Large intestine (tissue), 12 donors: Measurements from ENCODE around the gene HRH3. TPM values are rescaled to one million over a fixed set of nuclear protein-coding genes. Genes with fewer than 3 reads are reported as not detected.

Source experiments
- DNase-seq, 2 donors: peaks; one replicate each; pipeline versions ENCODE4 v3.0.0 to v3.0.0-alpha.2; 2013
- H3K27ac ChIP-seq: one replicate; pipeline ENCODE4 v1.5.1; 2013; ENCODE audit warnings: low read length
- H3K27me3 ChIP-seq: 2 replicates; pipeline ENCODE4 v1.6.1; 2013; ENCODE audit warnings: low read length; ENCODE audit not compliant: control insufficient read depth, insufficient read depth
- H3K36me3 ChIP-seq: 2 replicates; pipeline ENCODE4 v1.6.1; 2013; ENCODE audit warnings: low read length; ENCODE audit not compliant: control insufficient read depth, insufficient read depth
- H3K4me1 ChIP-seq: one replicate; pipeline ENCODE4 v1.6.1; 2013; ENCODE audit warnings: low read length; ENCODE audit not compliant: control insufficient read depth, insufficient read depth
- H3K4me3 ChIP-seq: one replicate; pipeline ENCODE4 v1.5.1; 2013; ENCODE audit warnings: low read length
- H3K9me3 ChIP-seq: one replicate; pipeline ENCODE4 v1.6.1; 2013; ENCODE audit warnings: mild to moderate bottlenecking, low read depth, low read length, moderate library complexity; ENCODE audit not compliant: control insufficient read depth
- WGBS: methylation state at CpG from one replicate; pipeline ENCODE4 v1.1.5; 2013; ENCODE audit warnings: low lambda C conversion rate; ENCODE audit not compliant: insufficient coverage; 5-methylcytosine and 5-hydroxymethylcytosine counted together
- long read RNA-seq, 11 donors: transcript quantifications; one replicate each; lab custom pipeline, GENCODE V29; 2026
- polyA plus RNA-seq: library from polyadenylated mRNA; unstranded; fragments of 120-200 nt; gene quantifications from one replicate; pipeline ENCODE4 v1.2.1, GENCODE V29; 2013

Gene HRH3
- polyA plus RNA-seq, result 0.33 TPM
- long read RNA-seq, donor 1, partial matches to known transcripts, result 0 of 1 reads
- long read RNA-seq, donor 1, other reads (novel, unspliced or antisense), result 0 of 1 reads
- long read RNA-seq, donor 2, result 0 reads
- long read RNA-seq, donor 3, result 0 reads
- long read RNA-seq, donor 4, result 0 reads
- long read RNA-seq, donor 5, result 0 reads
- long read RNA-seq, donor 6, result 0 reads
- long read RNA-seq, donor 7, partial matches to known transcripts, result 0 of 1 reads
- long read RNA-seq, donor 7, other reads (novel, unspliced or antisense), result 0 of 1 reads
- long read RNA-seq, donor 8, result 0 reads
- long read RNA-seq, donor 9, result 0 reads
- long read RNA-seq, donor 10, result 0 reads
- long read RNA-seq, donor 11, partial matches to known transcripts, result 0 of 1 reads
- long read RNA-seq, donor 11, other reads (novel, unspliced or antisense), result 0 of 1 reads

GRCh38 chr20:62219992-62220665, at the start of gene HRH3:
TSS of gene HRH3 (minus strand) at chr20:62220278. CDS start at chr20:62219970, 308 bp downstream.
- Histone ChIP-seq H3K27me3 (peaks cover 88% of the 10 kb centered on the region), H3K4me1 (peaks cover 9% of the 10 kb centered on the region), H3K27ac (no peak within 1 kb of the TSS), H3K4me3 (no peak within 1 kb of the TSS), H3K9me3 (peaks cover 9% of the 10 kb centered on the region), H3K36me3 (no peaks in the 10 kb centered on the region)
- peak in 1 of 2 donors; percentile 27 for DNase-seq
- no CpG with 5 or more reads among the region's 84 CpGs for WGBS

- Histone ChIP-seq H3K36me3 (peaks cover 66% of the 10 kb centered on the region), H3K4me3 (no peak overlapping the region), H3K9me3 (no peaks in the 10 kb centered on the region), H3K27me3 (no peaks in the 10 kb centered on the region), H3K27ac (no peak overlapping the region), H3K4me1 (peaks cover 5% of the 10 kb centered on the region)
- whole genome bisulfite sequencing, result no CpG with 5 or more reads among the region's 17 CpGs
- DNase-seq, result no peak
Measured at GRCh38 chr20:62269871-62270270, 49.8 kb upstream of the HRH3 start.

GRCh38 chr20:62269378-62269777, 49.3 kb upstream of the HRH3 start:
- Histone ChIP-seq H3K4me1 (peaks cover 5% of the 10 kb centered on the region), H3K36me3 (peaks cover 68% of the 10 kb centered on the region), H3K4me3 (no peak overlapping the region), H3K27me3 (no peaks in the 10 kb centered on the region), H3K27ac (no peak overlapping the region), H3K9me3 (no peaks in the 10 kb centered on the region)
- 40% methylated on average over 1 of the region's 14 CpGs for WGBS
- DNase-seq, result no peak

- no peak for DNase-seq
- Histone ChIP-seq H3K4me3 (no peak overlapping the region), H3K36me3 (peaks cover 65% of the 10 kb centered on the region), H3K4me1 (peaks cover 5% of the 10 kb centered on the region), H3K9me3 (no peaks in the 10 kb centered on the region), H3K27ac (no peak overlapping the region), H3K27me3 (no peaks in the 10 kb centered on the region)
- no CpG with 5 or more reads among the region's 7 CpGs for WGBS
Measured at GRCh38 chr20:62268228-62268900, 48.3 kb upstream of the HRH3 start.

GRCh38 chr20:62267543-62267942, 47.5 kb upstream of the HRH3 start:
- no CpG with 5 or more reads among the region's 10 CpGs for WGBS
- H3K27ac ChIP-seq, result no peak overlapping the region
- no peak for DNase-seq
- no peaks in the 10 kb centered on the region for H3K9me3 ChIP-seq
- H3K4me1 ChIP-seq, result peaks cover 5% of the 10 kb centered on the region
- H3K4me3 ChIP-seq, result no peak overlapping the region
- no peaks in the 10 kb centered on the region for H3K27me3 ChIP-seq
- H3K36me3 ChIP-seq, result peaks cover 65% of the 10 kb centered on the region

- no peak for DNase-seq
- no peak overlapping the region for H3K27ac ChIP-seq
- peaks cover 5% of the 10 kb centered on the region for H3K4me1 ChIP-seq
- H3K4me3 ChIP-seq, result no peak overlapping the region
- no peaks in the 10 kb centered on the region for H3K9me3 ChIP-seq
- 100% methylated on average over 1 of the region's 13 CpGs for WGBS
- H3K27me3 ChIP-seq, result no peaks in the 10 kb centered on the region
- peaks cover 65% of the 10 kb centered on the region for H3K36me3 ChIP-seq
Measured at GRCh38 chr20:62266851-62267250, 46.8 kb upstream of the HRH3 start.

GRCh38 chr20:62266340-62266739, 46.3 kb upstream of the HRH3 start:
- WGBS, result 83% methylated on average over 1 of the region's 10 CpGs
- peaks cover 67% of the 10 kb centered on the region for H3K36me3 ChIP-seq
- no peak for DNase-seq

GRCh38 chr20:62265365-62265764, 45.3 kb upstream of the HRH3 start:
- WGBS, result no CpG with 5 or more reads among the region's 1 CpG
- Histone ChIP-seq H3K36me3 (peaks cover 72% of the 10 kb centered on the region), H3K27ac (no peak overlapping the region), H3K9me3 (no peaks in the 10 kb centered on the region), H3K27me3 (no peaks in the 10 kb centered on the region), H3K4me1 (peaks cover 5% of the 10 kb centered on the region), H3K4me3 (no peak overlapping the region)
- no peak for DNase-seq

More at GRCh38 chr20:62266340-62266739, 46.3 kb upstream of the HRH3 start:
- Histone ChIP-seq H3K4me3 (no peak overlapping the region), H3K4me1 (peaks cover 5% of the 10 kb centered on the region), H3K9me3 (no peaks in the 10 kb centered on the region), H3K27ac (no peak overlapping the region), H3K27me3 (no peaks in the 10 kb centered on the region)

- Histone ChIP-seq H3K36me3 (peaks cover 81% of the 10 kb centered on the region), H3K4me1 (no peaks in the 10 kb centered on the region), H3K27ac (no peak overlapping the region), H3K9me3 (no peaks in the 10 kb centered on the region), H3K4me3 (no peak overlapping the region), H3K27me3 (no peaks in the 10 kb centered on the region)
- no peak for DNase-seq
- WGBS, result no CpG with 5 or more reads among the region's 14 CpGs
Measured at GRCh38 chr20:62263396-62263795, 43.3 kb upstream of the HRH3 start.

- peaks cover 81% of the 10 kb centered on the region for H3K36me3 ChIP-seq
- no peak for DNase-seq
- no peaks in the 10 kb centered on the region for H3K27me3 ChIP-seq
- no peak overlapping the region for H3K4me3 ChIP-seq
- no peaks in the 10 kb centered on the region for H3K9me3 ChIP-seq
- no CpG with 5 or more reads among the region's 10 CpGs for WGBS
- H3K4me1 ChIP-seq, result no peaks in the 10 kb centered on the region
- no peak overlapping the region for H3K27ac ChIP-seq
Measured at GRCh38 chr20:62262064-62262463, 42.0 kb upstream of the HRH3 start.
